GM20431 (cell line): Measurements from ENCODE around the gene OR6K3.
"Not testable (repeated sequence)": the region's sequence is repeated elsewhere in the genome, so short reads cannot be mapped to it uniquely, and the experiment has no call there.

ENCODE experiments used
- in situ Hi-C: fragments of 300-500 bp; cut with MseI, MboI; formaldehyde crosslinking; loops from one replicate; pipeline ENCODE4 v1.15.0; 2020; ENCODE audit warnings: low sequenced_read_pairs; ENCODE audit not compliant: unreplicated experiment

OR6K3 gene

GRCh38 chr1:158688343-158688742, 32.2 kb downstream of the OR6K3 start:
- in situ Hi-C loops: not testable (repeated sequence)

- in situ Hi-C loops: no loop called here
Observed at GRCh38 chr1:158687037-158687436, 33.5 kb downstream of the OR6K3 start.

DNA sequence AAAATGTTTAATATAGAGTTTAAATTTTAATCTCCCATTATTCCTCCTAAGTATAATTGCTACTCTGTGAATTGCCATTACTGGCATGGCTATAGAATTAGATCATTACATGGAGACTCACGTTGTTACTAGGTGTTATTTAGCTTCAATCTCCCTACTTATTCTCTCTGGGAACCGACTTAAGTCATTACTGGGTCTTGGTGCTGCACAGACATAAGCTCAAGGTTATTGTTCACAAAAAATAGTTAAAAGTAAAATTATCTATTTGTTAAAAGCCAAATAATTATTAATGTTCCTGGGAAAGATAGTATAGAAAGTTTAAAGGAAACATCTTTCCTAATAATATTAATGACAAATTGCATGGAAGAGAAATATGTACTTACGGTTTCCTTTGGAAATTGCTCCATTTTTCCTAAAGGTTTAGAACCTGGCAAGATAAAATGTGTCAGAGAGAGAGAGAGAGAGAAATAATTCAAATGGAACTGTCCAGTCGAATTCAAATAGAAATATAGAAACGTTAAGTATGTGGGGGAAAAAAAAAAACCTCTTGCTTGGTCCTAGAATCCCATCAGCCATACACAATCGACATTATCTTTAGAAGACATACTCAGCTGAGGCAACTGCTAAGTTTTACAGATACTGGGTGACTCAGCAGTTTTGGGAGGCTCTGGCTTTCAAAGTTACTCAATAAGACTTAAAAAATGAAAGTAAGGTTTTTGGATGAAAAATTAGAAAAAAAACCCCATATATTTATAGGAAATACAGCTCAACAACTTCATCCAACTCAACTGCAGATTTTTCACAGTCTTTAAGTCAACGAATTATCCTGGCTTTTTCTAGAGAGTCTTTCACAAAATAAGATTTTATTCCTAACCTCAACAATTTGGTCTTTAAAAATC, 34.2 kb downstream of the OR6K3 start, which contains the start of gene SPTA1:
Gene SPTA1, minus strand, starts transcription at position 605 of the 899 bp plus-strand sequence. Its CDS starts 198 bp downstream, at position 407.
- in situ Hi-C loops: no loop called here

DNA sequence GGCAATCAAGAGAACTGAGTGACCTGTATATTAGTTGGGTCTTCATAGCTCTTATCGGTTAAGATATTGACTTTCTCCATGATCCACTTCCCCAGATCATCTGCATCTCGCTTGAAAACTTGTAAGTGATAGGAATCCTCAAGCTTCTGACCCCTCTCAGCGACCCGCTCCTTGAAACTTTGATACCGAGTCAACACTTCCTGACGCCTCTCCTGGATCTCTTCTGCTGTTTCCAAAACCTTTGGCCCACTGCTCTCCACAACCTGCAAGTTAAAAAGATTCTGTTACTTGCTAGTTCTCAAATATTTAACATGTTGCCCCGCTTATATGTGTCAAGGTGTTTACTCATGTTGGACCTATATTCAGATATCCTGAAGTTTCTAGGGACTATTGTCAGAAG, 35.4 kb downstream of the OR6K3 start:
- in situ Hi-C loops: no loop called here

GRCh38 chr1:158681606-158682005, 38.9 kb downstream of the OR6K3 start:
- in situ Hi-C loops: no loop called here

DNA sequence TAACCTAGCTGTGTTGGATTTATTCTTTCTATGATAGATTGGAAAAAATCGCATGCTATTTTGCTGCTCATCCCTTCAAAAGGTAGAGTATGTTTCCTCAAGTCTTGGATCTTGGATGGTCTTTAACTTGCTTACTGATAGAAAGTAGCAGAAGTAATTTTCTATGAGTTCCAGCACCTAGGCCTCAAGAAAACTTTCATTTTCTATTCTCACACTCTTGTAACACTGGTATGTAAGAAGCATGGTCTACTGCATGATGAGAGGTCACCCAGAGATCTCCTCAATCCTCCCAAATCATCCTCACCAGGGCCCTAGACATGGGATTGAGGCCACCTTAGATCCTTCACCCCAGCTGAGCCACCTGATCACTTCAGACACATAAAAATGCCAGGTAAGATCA, 41.2 kb downstream of the OR6K3 start:
- in situ Hi-C loops: no loop called here

- in situ Hi-C loops: no loop called here
Observed at GRCh38 chr1:158675563-158676323, 44.8 kb downstream of the OR6K3 start.

DNA sequence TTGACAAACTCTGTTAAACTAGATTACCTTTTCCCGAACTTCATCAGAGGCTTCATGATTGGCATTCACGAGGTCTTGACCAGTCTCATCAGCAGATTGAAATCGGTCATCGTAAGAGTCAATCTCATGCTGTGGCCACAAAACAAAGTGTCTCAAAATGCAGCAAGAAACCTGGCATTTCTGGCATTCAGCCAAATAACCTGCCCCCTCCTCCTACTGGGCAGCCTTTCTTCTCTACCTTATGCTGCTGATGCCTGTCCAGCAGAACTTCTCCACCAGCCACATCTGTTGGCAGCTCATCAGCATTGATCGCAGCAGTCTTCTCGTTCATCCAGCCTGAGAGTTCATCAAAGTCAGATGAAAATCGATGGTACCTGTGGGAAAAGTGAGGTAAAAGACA, 46.2 kb downstream of the OR6K3 start:
- in situ Hi-C loops: no loop called here
